Adrenal gland (tissue), 5 donors: ENCODE results near the gene SVOP.

Experiments used
- CTCF ChIP-seq, 6 experiments: fragments of 450-650 bp in 4 of 6; fragments of 200-600 bp in 2 of 6; sonication (generic) in 1 of 6; IDR thresholded peaks; 1 replicate in 5 of 6; 2 replicates in 1 of 6; pipeline versions ENCODE4 v1.5.1 to v1.8.0; 2016 to 2021; ENCODE audit warnings: antibody characterized with exemption in 6 of 6, mild to moderate bottlenecking in 2 of 6, moderate library complexity in 1 of 6
- POLR2A ChIP-seq, 2 donors: fragments of 450-650 bp; IDR thresholded peaks; one replicate each; pipeline ENCODE4 v1.6.1; 2017; ENCODE audit warnings: antibody characterized with exemption in 2 of 2, mild to moderate bottlenecking in 2 of 2, moderate library complexity in 1 of 2
- donor health status: DM: no; HTN: no; CAD: no.

- TF ChIP-seq CTCF (IDR thresholded peaks at IDR 0.05) (no peak), POLR2A (IDR thresholded peaks at IDR 0.05) (no peak)
These were observed 2.6 kb downstream of the SVOP start for GRCh38 chr12:109018296-109018695.
